Measurements from ENCODE around the gene PTPRE. TPM values are rescaled to one million over a fixed set of nuclear protein-coding genes. Genes with fewer than 3 reads are reported as not detected.
A peak's percentile ranks its signal among the peaks of the same experiment; 100 is the strongest.

PTPRE gene
- total RNA-seq, 1 experiment from 2014 or later = 3.1 TPM

DNA sequence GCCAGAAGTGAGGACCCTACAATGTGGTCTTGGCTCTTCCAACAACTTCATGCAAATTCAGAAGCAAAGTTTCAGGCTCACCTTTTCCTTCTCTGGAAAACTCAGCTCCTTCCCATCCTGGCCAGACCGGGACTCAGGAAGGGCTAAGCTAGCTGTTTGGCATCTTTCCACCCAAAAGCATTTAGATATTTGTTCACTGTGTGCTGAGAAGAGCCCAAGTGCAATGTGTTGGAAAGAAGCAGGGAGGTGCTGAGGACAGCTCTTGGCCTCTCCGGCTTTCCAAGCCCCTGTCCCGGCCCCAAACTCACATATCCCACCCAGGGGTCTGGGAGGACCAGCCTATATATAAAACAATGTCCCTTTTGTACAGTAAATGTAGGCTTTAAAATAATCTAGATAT is 174.8 kb downstream of the PTPRE start (continued):
- TF ChIP-seq, protein P1, sequence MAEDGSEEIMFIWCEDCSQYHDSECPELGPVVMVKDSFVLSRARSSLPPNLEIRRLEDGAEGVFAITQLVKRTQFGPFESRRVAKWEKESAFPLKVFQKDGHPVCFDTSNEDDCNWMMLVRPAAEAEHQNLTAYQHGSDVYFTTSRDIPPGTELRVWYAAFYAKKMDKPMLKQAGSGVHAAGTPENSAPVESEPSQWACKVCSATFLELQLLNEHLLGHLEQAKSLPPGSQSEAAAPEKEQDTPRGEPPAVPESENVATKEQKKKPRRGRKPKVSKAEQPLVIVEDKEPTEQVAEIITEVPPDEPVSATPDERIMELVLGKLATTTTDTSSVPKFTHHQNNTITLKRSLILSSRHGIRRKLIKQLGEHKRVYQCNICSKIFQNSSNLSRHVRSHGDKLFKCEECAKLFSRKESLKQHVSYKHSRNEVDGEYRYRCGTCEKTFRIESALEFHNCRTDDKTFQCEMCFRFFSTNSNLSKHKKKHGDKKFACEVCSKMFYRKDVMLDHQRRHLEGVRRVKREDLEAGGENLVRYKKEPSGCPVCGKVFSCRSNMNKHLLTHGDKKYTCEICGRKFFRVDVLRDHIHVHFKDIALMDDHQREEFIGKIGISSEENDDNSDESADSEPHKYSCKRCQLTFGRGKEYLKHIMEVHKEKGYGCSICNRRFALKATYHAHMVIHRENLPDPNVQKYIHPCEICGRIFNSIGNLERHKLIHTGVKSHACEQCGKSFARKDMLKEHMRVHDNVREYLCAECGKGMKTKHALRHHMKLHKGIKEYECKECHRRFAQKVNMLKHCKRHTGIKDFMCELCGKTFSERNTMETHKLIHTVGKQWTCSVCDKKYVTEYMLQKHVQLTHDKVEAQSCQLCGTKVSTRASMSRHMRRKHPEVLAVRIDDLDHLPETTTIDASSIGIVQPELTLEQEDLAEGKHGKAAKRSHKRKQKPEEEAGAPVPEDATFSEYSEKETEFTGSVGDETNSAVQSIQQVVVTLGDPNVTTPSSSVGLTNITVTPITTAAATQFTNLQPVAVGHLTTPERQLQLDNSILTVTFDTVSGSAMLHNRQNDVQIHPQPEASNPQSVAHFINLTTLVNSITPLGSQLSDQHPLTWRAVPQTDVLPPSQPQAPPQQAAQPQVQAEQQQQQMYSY (CRISPR knock-in tag; IDR thresholded peaks at IDR 0.05) = no peak

- no peaks in the 10 kb centered on the region for H3K36me3 Mint-ChIP-seq
- POLR2A ChIA-PET = no interaction called here
- no peak for DNase-seq (ENCODE audit: low spot score)
Measured at GRCh38 chr10:128083191-128083895, 176.4 kb downstream of the PTPRE start.

DNA sequence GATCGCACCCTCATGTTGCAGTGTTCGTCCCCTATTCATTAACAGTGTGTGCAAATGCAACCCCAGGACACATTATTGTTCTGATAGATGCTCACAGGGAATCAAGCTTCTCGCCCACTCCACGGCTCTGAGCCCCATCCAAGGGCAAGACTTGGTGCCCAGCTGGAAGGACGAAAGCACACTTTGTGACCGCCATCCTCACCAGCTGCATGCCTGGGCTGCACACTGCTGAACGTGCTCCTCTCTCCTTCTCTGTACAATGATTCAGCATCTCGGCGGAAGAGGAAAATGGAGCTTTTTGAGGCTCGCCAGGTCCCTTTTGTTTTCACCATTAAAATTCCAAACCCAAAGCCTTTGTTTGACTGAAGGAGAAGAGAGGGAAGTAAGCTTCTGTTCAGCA is 177.5 kb downstream of the PTPRE start:
- H3K36me3 Mint-ChIP-seq = no peaks in the 10 kb centered on the region
- H3K27ac Mint-ChIP-seq = 0 out of 2 replicates have a peak overlapping the region, but pooled peaks have one; percentile 9
- ATAC-seq = no peak
- H3K9me3 Mint-ChIP-seq = no peaks in the 10 kb centered on the region
- H3K4me3 Mint-ChIP-seq = no peak overlapping the region
- peaks cover 40% of the 10 kb centered on the region for H3K4me1 Mint-ChIP-seq
- ChIA-PET CTCF (interaction anchor here (0.8 to 3.1 kb wide), 3 partner anchors 15 to 369 kb away, joined by 3 to 15 read pairs (median 4); no protein-coding TSS in a partner anchor), POLR2A (no interaction called here)
- no peaks in the 10 kb centered on the region for H3K27me3 Mint-ChIP-seq (ENCODE audit: low read depth)
- DNase-seq (ENCODE audit: low spot score) = no peak
- TF ChIP-seq ERG (CRISPR knock-in tag; IDR thresholded peaks at IDR 0.05) (no peak), MXD4 (CRISPR knock-in tag; IDR thresholded peaks at IDR 0.05; ENCODE audit: borderline replicate concordance) (no peak), NR1H2 (CRISPR knock-in tag; IDR thresholded peaks at IDR 0.05) (no peak), KAT7 (CRISPR knock-in tag; IDR thresholded peaks at IDR 0.05; ENCODE audit: borderline replicate concordance) (no peak)
- TF ChIP-seq, protein P2, sequence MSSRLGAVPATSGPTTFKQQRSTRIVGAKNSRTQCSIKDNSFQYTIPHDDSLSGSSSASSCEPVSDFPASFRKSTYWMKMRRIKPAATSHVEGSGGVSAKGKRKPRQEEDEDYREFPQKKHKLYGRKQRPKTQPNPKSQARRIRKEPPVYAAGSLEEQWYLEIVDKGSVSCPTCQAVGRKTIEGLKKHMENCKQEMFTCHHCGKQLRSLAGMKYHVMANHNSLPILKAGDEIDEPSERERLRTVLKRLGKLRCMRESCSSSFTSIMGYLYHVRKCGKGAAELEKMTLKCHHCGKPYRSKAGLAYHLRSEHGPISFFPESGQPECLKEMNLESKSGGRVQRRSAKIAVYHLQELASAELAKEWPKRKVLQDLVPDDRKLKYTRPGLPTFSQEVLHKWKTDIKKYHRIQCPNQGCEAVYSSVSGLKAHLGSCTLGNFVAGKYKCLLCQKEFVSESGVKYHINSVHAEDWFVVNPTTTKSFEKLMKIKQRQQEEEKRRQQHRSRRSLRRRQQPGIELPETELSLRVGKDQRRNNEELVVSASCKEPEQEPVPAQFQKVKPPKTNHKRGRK (CRISPR knock-in tag; IDR thresholded peaks at IDR 0.05; ENCODE audit: borderline replicate concordance) = no peak
- TF ChIP-seq, protein P3, sequence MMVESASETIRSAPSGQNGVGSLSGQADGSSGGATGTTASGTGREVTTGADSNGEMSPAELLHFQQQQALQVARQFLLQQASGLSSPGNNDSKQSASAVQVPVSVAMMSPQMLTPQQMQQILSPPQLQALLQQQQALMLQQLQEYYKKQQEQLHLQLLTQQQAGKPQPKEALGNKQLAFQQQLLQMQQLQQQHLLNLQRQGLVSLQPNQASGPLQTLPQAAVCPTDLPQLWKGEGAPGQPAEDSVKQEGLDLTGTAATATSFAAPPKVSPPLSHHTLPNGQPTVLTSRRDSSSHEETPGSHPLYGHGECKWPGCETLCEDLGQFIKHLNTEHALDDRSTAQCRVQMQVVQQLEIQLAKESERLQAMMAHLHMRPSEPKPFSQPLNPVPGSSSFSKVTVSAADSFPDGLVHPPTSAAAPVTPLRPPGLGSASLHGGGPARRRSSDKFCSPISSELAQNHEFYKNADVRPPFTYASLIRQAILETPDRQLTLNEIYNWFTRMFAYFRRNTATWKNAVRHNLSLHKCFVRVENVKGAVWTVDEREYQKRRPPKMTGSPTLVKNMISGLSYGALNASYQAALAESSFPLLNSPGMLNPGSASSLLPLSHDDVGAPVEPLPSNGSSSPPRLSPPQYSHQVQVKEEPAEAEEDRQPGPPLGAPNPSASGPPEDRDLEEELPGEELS (CRISPR knock-in tag; IDR thresholded peaks at IDR 0.05) = no peak

More at GRCh38 chr10:128083191-128083895, 176.4 kb downstream of the PTPRE start:
- Mint-ChIP-seq H3K4me3 (no peak overlapping the region), H3K4me1 (peaks cover 43% of the 10 kb centered on the region), H3K27me3 (ENCODE audit: low read depth) (no peaks in the 10 kb centered on the region), H3K9me3 (no peaks in the 10 kb centered on the region), H3K27ac (no peak overlapping the region)
- ATAC-seq = no peak
- TF ChIP-seq, protein P4, sequence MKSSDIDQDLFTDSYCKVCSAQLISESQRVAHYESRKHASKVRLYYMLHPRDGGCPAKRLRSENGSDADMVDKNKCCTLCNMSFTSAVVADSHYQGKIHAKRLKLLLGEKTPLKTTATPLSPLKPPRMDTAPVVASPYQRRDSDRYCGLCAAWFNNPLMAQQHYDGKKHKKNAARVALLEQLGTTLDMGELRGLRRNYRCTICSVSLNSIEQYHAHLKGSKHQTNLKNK (CRISPR knock-in tag; IDR thresholded peaks at IDR 0.05) = no peak
- TF ChIP-seq, protein P2 (CRISPR knock-in tag; IDR thresholded peaks at IDR 0.05; ENCODE audit: borderline replicate concordance) = no peak
- TF ChIP-seq ZBTB21 (CRISPR knock-in tag; IDR thresholded peaks at IDR 0.05; ENCODE audit: borderline replicate concordance) (no peak), PRRX2 (CRISPR knock-in tag; IDR thresholded peaks at IDR 0.05) (no peak), AR (CRISPR knock-in tag; IDR thresholded peaks at IDR 0.05) (no peak), CBFB (CRISPR knock-in tag; IDR thresholded peaks at IDR 0.05; ENCODE audit: low read depth) (no peak), RELA (CRISPR knock-in tag; IDR thresholded peaks at IDR 0.05; ENCODE audit: borderline replicate concordance) (no peak), ZNF232 (CRISPR knock-in tag; IDR thresholded peaks at IDR 0.05) (no peak), OVOL2 (CRISPR knock-in tag; IDR thresholded peaks at IDR 0.05; ENCODE audit: borderline replicate concordance) (no peak), GABPB1 (CRISPR knock-in tag; IDR thresholded peaks at IDR 0.05) (no peak), SMAD4 (CRISPR knock-in tag; IDR thresholded peaks at IDR 0.05) (no peak)
- CTCF ChIA-PET = interaction anchor here (0.7 to 3.1 kb wide), 5 partner anchors 9 to 367 kb away, joined by 3 to 15 read pairs (median 4); no protein-coding TSS in a partner anchor
